T-helper 2 cell treated with Interferon-gamma antibody and Interleukin-4, amounts not matched to agents 5 μg/mL and 100 μg/mL, for 36 hours (primary cell): ENCODE measurements around the gene TARS2.

Experiments
- DNase-seq: peaks from one replicate; pipeline ENCODE4 v3.0.0; 2021; ENCODE audit warnings: low spot score
- H3K27ac Mint-ChIP-seq: one replicate; pipeline ENCODE4 v1.8.0; 2021; ENCODE audit warnings: mild to moderate bottlenecking, mixed read lengths
- H3K27me3 Mint-ChIP-seq: one replicate; pipeline ENCODE4 v1.8.0; 2021; ENCODE audit warnings: low read depth, mixed read lengths
- H3K36me3 Mint-ChIP-seq: one replicate; pipeline ENCODE4 v1.8.0; 2021; ENCODE audit warnings: low read depth, mixed read lengths
- H3K4me1 Mint-ChIP-seq: one replicate; pipeline ENCODE4 v1.8.0; 2021; ENCODE audit warnings: low read depth, mixed read lengths
- H3K4me3 Mint-ChIP-seq: one replicate; pipeline ENCODE4 v1.8.0; 2022; ENCODE audit warnings: mild to moderate bottlenecking, moderate library complexity, mixed read lengths
- H3K9me3 Mint-ChIP-seq: one replicate; pipeline ENCODE4 v1.8.0; 2021; ENCODE audit warnings: mixed read lengths

The TARS2 gene

DNA sequence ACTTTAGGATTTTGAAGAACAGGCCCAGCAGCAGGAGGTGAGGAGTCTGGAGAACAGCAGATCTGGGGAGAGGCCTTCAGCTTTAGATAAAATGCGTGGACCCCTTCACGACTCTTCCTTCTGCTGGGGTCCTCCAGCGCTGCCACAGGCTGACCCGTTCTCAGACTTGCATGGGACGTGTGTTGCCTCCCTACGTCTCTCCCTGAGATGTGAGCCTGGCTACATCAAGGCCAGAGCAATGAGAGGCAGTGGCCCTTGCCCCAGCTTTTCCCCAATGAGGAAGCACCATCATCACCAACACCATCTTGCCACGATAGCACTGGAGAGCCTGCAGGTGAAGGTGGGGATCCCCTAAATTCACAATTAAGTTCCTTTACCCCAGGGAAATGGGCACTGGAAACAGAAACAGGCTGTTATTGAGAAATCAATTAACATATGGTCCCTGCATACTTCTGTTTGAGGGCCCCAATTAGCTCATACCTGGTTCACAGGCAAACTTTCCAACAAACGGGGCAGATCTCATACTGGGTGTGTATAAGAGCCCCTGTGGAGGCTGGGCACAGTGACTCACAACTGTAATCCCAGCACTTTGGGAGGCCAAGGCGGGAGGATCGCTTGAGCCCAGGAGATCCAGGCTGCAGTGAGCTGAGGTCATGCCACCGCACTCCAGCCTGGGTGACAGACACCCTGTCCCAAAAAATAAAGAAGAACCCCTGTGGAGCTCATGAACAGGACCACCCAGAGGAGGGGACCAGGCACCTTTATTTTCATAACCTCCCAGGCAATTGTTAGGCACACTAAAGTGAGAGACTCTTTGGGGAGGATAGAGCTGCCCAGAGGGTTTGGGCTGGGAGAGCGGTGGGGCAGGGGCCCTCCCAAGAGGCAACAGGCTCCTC is 49.9 kb downstream of the TARS2 start:
- H3K4me3 Mint-ChIP-seq = no peak overlapping the region
- H3K36me3 Mint-ChIP-seq = no peaks in the 10 kb centered on the region
- H3K4me1 Mint-ChIP-seq = peaks cover 3% of the 10 kb centered on the region
- DNase-seq = no peak
- H3K9me3 Mint-ChIP-seq = no peaks in the 10 kb centered on the region
- no peaks in the 10 kb centered on the region for H3K27me3 Mint-ChIP-seq
- H3K27ac Mint-ChIP-seq = no peak overlapping the region

DNA sequence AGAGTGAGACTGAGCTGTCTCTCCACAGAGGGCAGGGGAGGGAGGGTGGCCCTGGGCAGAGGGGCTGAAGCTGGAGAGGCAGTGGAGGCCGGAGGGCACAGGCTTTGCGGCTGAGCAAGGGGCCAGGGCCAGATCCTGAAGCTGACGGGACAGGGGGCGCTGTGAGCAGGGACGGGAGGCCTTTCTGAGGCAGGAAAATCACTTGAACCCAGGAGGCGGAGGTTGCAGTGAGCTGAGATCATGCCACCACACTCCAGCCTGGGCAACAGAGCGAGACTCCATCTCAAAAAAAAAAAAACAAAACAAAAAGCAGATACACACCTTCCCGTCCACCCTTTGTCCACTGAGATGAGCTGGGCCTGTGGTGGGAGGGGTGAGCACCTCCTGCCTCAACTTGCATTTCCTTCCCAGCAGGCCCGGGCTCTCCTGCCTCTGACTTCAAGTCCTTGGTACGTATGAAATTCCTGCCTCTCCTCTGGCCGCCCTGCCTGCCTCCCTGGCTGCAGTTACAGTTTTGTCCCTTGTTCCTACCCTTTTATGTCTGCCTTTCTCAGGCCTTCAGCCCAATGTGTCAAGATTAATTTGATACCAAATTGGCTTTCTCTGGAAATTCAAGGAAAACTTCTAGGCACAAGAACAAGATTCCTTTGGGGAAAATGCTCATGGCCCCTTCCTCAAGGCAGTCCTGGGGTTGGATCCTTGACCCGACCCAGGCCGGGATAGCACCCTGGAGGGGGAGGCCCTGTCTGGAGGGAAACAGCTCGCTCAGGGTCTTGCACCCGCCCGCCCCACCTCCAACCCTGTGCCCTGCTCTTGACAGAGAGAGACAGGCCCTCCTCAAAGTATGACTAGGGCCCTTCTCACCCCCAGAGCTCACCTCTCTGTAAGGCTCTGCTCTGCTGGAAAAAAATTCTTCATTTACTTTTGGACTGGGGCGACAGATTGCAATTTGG is 50.8 kb downstream of the TARS2 start:
- Mint-ChIP-seq H3K36me3 (no peaks in the 10 kb centered on the region), H3K27me3 (no peaks in the 10 kb centered on the region), H3K4me1 (no peaks in the 10 kb centered on the region), H3K9me3 (no peaks in the 10 kb centered on the region), H3K4me3 (no peak overlapping the region), H3K27ac (no peak overlapping the region)
- DNase-seq = no peak

DNA sequence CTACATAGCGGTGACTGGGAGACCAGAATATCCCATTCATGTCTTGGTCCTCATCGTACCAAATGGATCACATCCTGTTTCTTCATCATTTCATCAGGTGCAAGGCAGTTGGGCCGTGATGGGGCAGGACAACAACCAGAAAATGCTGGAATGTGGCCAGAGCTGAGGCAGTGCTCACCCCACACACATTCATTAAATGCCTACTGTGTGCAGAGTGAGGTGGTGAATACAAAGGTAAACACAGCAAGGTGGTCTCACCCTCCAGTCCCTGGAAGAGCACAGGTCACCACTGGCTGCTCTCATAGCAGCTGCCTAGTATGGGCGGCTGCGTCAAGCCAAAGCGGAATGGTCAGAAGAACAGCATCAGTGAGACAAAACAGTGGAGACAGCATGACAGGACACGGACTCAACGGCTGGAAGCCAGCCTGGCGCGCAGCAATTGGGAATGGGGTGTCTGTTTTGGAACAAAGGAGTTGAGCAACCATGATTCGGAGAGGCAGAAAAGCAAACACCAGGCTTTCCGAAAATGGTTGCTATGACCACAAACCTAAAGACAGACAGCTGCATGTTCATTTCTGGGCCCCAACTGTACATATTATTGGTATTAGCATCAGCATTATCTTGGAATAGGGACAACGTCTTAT is 56.4 kb downstream of the TARS2 start:
- Mint-ChIP-seq H3K36me3 (no peaks in the 10 kb centered on the region), H3K9me3 (no peaks in the 10 kb centered on the region), H3K27ac (no peak overlapping the region), H3K4me3 (no peak overlapping the region), H3K4me1 (peaks cover 3% of the 10 kb centered on the region), H3K27me3 (peaks cover 13% of the 10 kb centered on the region)
- DNase-seq = no peak

DNA sequence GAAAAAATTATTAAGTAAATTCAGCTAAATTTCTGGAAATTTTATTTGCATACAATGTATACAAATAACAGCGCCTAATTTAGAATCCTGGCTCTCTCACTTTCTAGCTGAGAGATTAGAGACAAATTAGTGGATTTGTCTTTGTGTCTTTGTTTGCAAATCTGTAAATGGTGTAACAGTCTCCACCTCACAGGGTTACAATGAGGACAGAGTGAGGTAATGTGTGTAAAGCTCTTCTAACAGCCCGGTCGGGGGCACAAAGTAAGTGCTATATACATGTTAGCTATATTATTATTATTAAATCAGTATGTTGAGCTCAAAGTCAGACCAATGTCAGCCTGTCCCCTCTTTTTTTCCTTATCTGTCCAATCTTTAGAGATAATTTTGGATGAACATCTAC is 57.0 kb downstream of the TARS2 start:
- H3K4me1 Mint-ChIP-seq = peaks cover 3% of the 10 kb centered on the region
- H3K27me3 Mint-ChIP-seq = peaks cover 13% of the 10 kb centered on the region
- H3K27ac Mint-ChIP-seq = no peak overlapping the region
- no peak overlapping the region for H3K4me3 Mint-ChIP-seq
- no peaks in the 10 kb centered on the region for H3K9me3 Mint-ChIP-seq
- H3K36me3 Mint-ChIP-seq = no peaks in the 10 kb centered on the region
- DNase-seq = no peak

DNA sequence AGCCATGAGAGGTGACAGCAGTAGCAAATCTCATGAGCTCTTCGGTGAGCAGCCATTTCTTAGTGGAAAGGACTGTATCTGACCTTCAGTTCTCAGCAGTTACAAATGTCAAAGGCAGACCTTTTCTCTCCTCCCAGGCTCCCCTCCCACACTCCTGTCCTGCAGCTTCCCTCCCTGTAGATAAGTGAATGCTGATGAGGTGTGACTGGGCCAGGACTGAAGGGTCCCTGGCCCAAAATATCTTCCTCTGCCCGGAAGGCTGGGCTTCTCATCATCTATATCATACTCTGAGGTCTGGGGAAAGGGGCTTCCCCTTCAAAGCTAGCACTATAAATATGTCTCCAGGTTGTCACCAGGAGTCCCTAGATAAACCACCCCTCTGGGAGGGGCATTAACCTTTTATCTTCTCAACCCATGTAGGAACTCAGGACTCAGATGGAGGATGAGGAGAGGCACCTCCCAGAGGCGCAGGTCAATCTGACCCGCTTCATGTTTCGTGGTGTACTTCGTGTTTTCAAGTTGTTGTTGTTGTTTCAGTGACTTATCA is 58.3 kb downstream of the TARS2 start:
- Mint-ChIP-seq H3K27ac (no peak overlapping the region), H3K36me3 (no peaks in the 10 kb centered on the region), H3K27me3 (peaks cover 19% of the 10 kb centered on the region), H3K9me3 (no peaks in the 10 kb centered on the region), H3K4me1 (peaks cover 7% of the 10 kb centered on the region), H3K4me3 (no peak overlapping the region)
- DNase-seq = no peak

- no peaks in the 10 kb centered on the region for H3K9me3 Mint-ChIP-seq
- no peaks in the 10 kb centered on the region for H3K36me3 Mint-ChIP-seq
- no peak for DNase-seq
- H3K4me1 Mint-ChIP-seq = peaks cover 12% of the 10 kb centered on the region
- H3K27ac Mint-ChIP-seq = no peak overlapping the region
- peaks cover 19% of the 10 kb centered on the region for H3K27me3 Mint-ChIP-seq
- H3K4me3 Mint-ChIP-seq = no peak overlapping the region
These were observed 59.2 kb downstream of the TARS2 start for GRCh38 chr1:150546294-150546937.

- H3K4me3 Mint-ChIP-seq = peak overlapping the region; percentile 81
- peaks cover 22% of the 10 kb centered on the region for H3K4me1 Mint-ChIP-seq
- no peaks in the 10 kb centered on the region for H3K36me3 Mint-ChIP-seq
- peaks cover 19% of the 10 kb centered on the region for H3K27me3 Mint-ChIP-seq
- DNase-seq = no peak
- no peaks in the 10 kb centered on the region for H3K9me3 Mint-ChIP-seq
- H3K27ac Mint-ChIP-seq = peak overlapping the region; percentile 31
These were observed 61.1 kb downstream of the TARS2 start for GRCh38 chr1:150548324-150548631.

DNA sequence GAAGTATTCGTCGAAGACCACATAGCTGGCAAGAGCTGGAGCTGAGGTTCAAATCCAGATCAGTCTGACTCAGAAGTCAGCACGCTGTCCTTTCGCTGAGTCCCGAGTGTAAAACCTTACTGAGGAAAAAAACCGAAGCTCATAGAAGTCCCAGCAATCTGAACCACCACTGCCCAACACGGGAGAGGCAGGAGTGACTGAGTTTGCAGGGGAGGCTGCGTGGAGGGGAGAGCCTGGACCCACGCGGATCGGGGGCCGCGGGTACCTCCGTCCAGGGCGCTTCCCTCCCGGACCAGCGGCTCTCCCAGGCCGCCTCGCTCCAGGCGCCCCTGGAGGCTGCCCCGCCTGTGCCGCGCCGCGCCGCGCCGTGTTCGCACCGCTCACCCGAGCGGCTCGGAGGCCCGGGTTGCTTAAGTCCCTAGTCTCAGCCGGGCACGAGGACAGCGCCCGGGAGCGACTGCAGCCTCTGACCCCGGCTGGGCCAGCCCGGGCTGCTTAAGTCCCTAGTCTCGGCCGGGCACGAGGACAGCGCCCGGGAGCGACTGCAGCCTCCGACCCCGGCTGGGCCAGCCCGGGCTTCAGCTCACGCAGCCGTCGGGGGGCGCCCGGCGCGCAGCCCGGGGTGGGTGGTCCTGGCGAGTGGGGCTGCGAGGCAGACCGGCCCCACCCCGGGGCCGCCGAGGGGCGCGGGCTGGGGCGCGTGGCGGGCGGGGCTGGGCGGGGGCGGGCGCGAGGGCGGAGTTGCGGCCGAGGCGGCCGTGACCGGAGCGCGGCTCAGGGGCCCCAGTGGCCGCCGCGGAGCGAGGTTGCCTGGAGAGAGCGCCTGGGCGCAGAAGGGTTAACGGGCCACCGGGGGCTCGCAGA is 61.6 kb downstream of the TARS2 start, which contains the start of gene ADAMTSL4:
ADAMTSL4 (plus strand) TSS at position 777 of the 864 bp plus-strand sequence. CDS start 2,881 bp downstream, outside the sequence.
- peaks cover 19% of the 10 kb centered on the region for H3K27me3 Mint-ChIP-seq
- H3K36me3 Mint-ChIP-seq = no peaks in the 10 kb centered on the region
- DNase-seq = no peak
- H3K27ac Mint-ChIP-seq = peak within 1 kb of the TSS; percentile 63
- H3K9me3 Mint-ChIP-seq = no peaks in the 10 kb centered on the region
- peaks cover 22% of the 10 kb centered on the region for H3K4me1 Mint-ChIP-seq
- H3K4me3 Mint-ChIP-seq = peak within 1 kb of the TSS; percentile 81

DNA sequence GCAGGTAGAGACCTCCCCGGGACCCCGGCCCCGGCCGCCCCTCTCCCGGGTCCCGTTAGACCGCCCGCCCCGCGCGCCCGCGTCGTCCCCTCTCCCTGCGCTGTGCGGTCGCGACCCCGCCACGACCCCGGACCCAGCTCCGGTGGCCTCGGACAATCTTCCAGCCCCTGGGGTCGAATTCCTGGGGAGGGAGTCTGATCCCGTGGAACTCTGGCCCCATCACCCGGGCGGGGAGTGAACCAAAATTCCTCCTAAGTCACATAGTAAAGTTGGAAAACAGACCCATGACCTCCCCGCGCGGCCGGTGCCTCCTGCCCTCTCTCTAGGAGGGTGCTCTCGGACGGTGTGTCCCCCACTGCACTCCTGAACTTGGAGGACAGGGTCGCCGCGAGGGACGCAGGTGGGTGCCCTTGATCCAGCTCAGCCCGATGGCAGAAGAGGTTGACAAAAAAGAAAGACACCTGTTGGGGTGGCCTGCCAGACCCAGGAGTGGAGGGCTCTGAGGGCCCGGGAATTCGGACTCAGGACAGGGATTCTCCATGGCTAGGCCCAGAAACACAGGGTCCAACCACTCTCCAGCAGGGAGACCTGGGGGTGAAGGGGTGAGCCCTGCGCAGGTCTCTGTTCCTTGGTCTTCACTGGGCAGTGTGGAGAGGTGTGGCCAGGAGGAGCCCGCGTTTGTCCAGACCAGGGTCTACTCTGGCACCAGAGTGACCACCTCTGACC is 62.4 kb downstream of the TARS2 start:
- H3K36me3 Mint-ChIP-seq = no peaks in the 10 kb centered on the region
- no peak for DNase-seq
- peak overlapping the region; percentile 79 for H3K4me3 Mint-ChIP-seq
- H3K27me3 Mint-ChIP-seq = peaks cover 19% of the 10 kb centered on the region
- H3K9me3 Mint-ChIP-seq = no peaks in the 10 kb centered on the region
- peaks cover 22% of the 10 kb centered on the region for H3K4me1 Mint-ChIP-seq
- H3K27ac Mint-ChIP-seq = peak overlapping the region; percentile 63

DNA sequence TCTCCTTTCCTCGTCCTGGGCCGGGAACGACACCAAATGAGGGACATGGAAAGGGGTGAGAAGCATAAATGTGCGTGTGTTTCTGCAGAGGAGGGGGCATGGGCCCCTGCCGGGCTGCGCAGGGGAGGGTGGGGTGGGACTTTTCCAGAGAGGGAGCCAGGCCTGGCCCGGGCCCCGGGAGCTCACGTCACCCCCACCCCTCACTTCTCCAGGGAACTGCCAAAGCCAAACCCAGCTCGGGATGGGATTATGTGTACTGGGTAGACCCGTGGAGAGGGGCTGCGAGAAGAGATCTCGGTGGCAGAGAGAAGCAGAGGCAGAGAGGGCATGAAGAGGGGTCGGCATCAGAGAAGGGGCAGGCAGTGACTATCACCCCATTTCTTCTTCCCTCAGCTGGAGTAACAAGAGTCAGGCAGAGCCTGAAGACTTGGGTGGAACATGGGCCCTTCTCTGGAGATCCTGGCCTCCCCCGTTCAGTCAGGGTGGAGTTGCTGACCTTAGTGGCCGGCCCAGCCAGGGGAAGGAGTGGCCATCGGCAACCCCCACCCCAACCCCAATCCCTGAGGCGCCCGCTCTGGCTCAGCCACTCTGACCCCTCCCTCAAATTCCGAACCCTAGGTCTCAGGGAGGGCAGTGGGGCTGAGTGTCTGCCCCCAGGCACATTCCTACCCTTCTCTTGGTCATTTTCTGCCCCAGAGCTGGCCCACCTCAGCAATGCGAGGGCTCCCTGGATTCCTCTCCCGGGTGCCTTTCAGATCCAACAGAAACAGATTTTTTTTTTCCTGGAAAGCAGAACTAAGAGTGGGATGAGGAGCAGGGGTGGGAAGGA is 63.2 kb downstream of the TARS2 start:
- no peaks in the 10 kb centered on the region for H3K36me3 Mint-ChIP-seq
- no peak overlapping the region for H3K27ac Mint-ChIP-seq
- no peak for DNase-seq
- no peaks in the 10 kb centered on the region for H3K9me3 Mint-ChIP-seq
- H3K4me1 Mint-ChIP-seq = peaks cover 22% of the 10 kb centered on the region
- H3K27me3 Mint-ChIP-seq = peaks cover 17% of the 10 kb centered on the region
- H3K4me3 Mint-ChIP-seq = peak overlapping the region; percentile 32

DNA sequence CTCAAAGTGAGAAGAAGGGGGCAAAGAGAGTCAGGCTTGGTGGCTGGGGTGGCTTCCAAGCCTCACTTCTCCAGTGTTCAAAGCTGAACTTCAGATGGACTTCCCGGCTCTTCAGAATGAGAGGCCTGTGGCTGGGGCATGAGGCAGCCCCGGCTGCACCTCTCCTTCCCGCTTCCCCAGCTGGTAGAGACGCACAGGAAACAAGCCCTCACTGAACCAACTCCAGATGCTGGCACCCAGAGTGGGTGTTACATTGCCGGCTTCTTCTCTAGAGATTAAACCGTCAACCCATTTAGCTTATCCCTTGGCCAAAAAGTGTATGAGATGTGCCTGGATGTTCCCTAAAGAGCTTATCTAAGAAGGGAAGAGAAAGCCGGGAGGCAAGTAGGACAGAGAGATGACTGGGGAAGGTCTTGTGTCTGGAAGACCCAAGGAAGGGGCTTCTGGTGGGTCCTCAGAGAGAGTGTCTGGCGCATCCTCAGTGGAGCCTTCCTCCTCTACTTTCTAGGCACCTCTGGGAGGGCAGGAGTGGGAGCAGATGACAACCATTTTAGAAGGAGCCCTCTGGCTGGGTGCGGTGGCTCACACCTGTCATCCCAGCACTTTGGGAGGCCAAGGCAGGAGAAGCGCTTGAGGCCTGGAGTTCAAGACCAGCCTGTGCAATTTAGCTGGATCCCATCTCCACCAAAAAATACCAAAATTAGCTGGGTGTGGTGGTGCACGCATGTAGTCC is 64.0 kb downstream of the TARS2 start:
- H3K27me3 Mint-ChIP-seq = peaks cover 14% of the 10 kb centered on the region
- no peaks in the 10 kb centered on the region for H3K9me3 Mint-ChIP-seq
- no peak for DNase-seq
- no peak overlapping the region for H3K4me3 Mint-ChIP-seq
- no peaks in the 10 kb centered on the region for H3K36me3 Mint-ChIP-seq
- peaks cover 22% of the 10 kb centered on the region for H3K4me1 Mint-ChIP-seq
- H3K27ac Mint-ChIP-seq = no peak overlapping the region
